RCC 7860 (cell line): Measurements from ENCODE around the gene YOD1.

Experiments
- DNase-seq: peaks from one replicate; pipeline ENCODE4 v3.0.0-alpha.2; 2015; ENCODE audit warnings: low spot score
- FAIRE-seq: peaks from 2 replicates; lab custom pipeline; 2012; peaks lifted over from hg19 to GRCh38; lab: Jason Lieb, UNC

YOD1 gene

DNA sequence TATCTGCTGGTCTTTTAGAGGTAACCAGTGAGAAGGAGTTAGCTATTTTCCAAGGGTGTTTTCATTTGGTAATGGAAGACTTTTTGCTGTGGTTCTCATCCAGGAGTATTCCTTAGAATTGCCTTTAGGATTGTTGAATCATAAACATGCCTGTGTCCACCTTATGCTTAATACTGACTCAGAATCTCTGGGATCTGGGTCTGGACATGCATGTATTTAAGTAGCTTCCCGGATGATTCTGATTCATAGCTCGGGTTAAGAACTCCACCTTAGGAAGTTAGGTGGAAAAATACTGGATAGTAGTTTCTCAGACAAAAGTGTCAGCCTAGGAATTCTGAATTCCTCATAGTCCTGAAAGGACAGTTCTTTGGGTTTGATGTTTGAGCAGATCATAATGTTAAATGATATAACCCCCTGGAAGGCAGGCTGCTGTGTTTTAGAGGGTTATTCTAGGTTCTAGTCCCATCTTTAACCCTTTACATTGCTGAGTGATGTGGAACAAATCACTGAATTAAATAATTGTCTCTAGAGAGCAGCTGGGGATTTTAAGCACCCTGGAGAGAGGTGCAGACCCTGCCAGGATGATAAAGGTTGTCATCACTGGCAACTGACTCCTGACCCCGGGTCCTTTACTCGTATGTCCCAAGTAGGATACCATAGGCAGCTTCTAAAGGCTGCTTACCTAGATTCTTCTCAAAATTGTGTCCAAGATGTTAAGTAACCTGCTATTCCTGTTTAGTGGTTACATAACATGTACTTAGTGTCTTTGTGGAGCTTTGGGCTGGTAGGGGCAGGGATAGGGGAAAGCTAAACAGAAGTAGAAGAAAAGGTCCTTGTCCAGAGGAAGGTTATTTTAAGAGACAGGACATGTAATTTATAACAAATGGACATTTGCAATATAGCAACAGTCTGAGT lies 23.2 kb upstream of the YOD1 start:
- FAIRE-seq = no peak

DNA sequence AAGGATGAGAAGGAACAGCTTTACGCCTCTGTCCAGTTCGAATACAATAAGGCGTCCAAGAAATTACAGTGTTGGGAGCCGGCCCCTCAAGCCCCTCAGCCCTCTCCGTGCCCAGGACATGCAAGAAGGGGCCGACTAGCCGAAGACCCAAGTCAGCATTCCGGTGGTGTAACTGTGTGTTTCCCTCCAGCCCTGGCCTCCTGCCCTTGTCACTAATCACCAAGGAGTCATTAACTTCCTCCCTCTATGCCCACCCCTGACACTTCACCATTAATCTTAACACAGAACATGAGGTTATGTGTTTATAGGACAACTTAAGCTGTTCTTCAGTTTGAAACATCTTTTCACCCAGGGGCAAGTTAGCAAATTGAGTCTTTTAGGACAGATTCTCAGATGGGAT lies 21.2 kb upstream of the YOD1 start:
- FAIRE-seq (no peak), DNase-seq (no peak)

More for the DNA sequence above, 23.2 kb upstream of the YOD1 start:
- DNase-seq = no peak

DNA sequence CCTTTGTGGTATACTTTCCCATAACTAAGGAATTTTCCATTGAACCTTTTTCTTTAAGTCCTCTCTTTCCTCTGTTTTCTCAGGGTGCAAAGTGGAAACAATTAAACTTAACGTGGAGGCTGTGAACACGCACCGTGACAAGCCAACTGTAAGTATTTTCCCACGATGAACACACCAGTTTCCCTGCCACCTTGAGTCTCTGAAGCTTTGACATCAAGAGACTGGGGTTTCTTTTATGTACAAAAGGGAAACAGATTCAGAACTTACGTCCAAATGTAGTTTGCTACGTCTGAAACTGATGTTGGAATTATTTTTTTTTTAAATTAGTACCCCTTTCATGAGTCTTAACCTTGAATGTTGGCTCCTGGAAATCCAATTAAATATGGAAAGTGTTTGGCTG lies 20.4 kb upstream of the YOD1 start:
- DNase-seq (no peak), FAIRE-seq (no peak)

DNA sequence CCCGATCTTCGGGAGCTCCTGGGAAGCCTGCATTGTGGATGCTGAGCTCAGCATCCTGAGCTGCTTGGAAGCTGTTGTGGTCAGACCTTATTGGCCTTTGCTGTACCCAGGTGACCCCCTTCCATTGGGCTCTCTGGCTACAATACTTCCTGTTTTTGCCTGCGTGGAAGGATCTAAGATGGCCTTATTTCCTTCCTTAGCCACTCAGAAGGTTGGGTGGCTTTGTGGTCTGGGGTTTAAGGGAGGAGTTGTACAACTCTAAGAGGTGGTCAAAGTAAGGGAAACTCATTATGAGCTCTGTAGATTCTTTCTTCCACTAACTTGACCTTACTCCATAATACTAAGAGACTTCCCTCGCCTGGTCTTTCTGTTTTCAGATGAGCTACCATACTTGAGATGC lies 19.8 kb upstream of the YOD1 start:
- no peak for DNase-seq
- no peak for FAIRE-seq

DNA sequence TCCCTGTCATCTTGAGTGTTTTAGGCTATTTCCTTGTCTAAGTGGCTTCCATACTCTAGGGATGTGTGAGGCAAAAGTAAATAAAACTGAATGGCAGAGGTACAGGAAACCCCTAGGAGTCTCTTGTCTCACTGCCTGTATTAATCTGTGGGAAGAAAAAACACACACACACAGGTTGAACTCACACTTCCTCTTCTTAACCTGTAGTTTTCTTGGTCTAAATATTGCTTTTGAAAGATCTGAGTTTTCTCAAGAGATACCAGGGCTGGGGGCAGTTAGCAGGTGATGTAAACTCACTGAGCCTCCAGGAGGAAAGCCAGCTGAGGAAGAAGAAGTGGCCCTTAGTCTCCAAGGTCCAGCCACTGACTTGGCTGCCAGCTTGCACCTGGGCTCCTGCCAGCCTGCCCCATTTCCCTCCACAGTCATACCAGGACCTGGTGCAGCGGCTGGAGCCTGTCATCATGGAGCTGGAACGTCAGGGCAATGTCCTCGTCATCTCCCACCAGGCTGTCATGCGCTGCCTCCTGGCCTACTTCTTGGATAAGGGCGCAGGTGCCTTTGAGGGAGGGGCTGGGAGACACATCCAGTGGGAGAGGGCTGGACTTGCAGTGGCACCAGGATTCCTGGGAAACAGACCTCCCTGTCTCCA lies 19.0 kb upstream of the YOD1 start:
- DNase-seq (no peak), FAIRE-seq (no peak)

DNA sequence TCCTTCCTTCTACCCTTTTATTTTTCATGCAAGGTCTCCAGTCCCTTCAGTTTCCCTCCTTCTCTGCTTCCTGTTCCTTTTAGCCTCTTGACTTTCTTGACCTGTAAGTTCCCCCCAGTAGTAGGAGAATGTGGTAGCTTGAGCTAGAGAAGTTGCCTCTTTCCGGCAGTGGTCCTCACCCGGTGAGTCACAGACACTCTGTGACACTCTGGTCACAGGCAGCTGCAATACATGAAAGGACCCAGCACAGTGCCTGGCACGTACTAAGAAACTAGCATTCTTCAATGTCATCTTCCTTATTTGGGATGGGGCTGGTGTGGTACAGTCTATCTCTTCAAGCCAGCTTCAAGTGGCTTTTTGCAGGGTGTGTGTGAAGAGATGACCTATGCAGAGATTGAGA lies 18.1 kb upstream of the YOD1 start:
- no peak for FAIRE-seq
- no peak for DNase-seq

DNA sequence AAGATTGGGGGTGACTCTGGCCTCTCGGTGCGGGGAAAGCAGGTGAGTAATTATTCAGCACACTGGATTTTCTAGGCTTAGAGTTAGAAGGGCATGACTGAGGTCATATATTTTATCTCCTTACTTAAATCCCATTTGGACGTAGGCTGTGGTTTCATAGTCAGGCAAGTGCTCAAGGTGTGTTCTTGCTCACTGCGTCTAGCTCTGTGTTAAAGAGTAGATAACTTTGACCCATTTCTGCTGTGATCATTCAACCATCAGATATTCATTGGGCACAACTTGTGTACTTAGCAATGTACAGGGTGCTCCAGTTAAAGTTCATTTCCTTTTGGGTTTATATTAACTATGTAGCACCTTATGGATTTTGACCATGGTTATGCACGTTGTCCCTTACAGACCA lies 16.7 kb upstream of the YOD1 start:
- FAIRE-seq = no peak

DNA sequence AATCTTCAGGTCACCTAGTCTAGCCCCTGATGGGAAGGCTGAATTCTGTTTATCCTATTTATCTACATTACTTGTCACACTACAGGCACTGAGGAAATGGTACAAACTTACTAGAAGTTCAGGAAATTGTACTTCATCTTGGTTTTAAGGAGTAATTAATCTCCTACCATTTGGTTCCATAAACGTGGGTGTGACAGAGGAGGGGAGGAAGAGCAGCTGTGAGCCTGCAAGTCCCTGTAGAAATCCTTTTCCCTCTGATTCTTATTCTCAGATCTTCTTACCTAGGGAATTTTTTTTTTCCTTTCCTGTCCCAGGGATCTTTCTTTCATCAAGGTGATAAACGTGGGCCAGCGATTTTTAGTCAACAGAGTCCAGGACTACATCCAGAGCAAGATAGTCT lies 16.2 kb upstream of the YOD1 start:
- FAIRE-seq = no peak
- no peak for DNase-seq

More for the DNA sequence above, 16.7 kb upstream of the YOD1 start:
- peak; percentile 8 for DNase-seq

DNA sequence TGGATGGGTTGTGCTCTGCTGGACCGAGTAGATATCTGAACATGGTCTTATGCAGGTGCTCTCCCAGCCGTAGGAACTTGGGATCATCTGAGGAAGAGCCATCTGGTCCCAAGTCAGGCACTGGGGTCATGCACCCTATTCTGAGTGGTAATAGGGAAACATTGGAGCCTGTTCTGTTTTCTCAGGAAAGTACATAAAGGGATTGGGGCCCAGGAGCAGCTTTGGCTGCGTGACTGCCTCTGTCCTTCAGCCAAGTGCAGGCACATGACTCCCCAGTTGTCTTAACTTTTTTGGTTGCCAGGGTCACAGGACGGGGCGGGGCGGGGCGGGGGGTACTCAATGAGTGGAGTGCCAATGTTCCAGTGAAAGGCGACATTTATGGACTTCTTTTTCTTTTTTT lies 13.6 kb upstream of the YOD1 start:
- no peak for FAIRE-seq
- DNase-seq = no peak

DNA sequence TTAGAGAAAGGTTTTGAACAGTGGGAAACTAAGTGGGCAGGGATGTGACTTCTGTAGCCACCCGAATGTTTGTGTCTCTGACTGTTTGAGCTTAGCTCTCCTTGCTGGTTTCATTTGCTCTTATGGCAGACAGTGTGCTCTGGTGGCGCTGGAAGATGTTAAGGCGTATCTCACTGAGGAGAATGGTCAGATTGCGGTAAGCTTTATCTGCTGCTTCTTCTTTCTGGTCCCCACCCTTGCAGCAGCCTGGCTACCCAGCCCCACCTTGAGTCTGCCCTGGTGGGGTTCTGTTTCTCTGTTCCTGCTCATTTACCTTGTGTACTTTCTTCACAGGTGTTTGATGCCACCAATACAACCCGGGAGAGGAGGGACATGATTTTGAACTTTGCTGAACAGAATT lies 12.0 kb upstream of the YOD1 start:
- FAIRE-seq (no peak), DNase-seq (no peak)

DNA sequence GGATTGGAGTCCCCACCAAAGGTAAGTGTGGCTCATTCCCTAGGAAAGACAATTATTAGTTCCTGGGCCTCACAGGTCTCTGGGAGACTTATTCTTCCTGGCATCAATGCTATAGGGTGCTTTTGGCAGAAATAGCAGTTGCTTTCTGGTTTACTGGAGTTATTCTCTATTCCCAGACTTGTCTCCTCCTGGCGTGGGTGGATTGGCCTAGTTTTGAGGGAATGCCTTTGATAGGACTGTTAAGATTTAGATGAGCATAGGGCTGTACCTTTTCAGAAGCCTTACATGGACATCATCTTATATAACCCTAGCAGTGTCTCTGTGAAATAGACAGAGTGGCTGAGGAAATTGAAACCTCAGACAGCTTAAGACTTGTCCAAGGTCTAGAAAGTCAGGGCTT lies 11.1 kb upstream of the YOD1 start:
- FAIRE-seq (no peak), DNase-seq (no peak)

DNA sequence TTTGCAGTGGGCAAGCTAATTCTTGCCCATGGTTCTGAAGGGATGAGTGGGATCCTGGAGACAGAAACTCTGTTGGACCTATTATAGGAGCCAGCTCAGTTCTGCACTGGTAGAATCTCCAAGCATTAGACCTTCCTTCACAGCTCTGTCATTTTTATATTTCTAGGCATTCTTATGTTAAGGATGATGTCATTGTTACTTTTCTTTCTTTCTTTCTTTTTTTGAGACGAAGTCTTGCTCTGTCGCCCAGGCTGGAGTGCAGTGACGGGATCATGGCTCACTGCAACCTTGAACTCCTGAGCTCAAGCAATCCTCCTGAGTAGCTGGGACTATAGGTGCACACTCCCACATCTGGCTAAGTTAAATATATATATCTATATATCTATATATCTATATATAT lies 9.6 kb upstream of the YOD1 start:
- DNase-seq = no peak
- no peak for FAIRE-seq

DNA sequence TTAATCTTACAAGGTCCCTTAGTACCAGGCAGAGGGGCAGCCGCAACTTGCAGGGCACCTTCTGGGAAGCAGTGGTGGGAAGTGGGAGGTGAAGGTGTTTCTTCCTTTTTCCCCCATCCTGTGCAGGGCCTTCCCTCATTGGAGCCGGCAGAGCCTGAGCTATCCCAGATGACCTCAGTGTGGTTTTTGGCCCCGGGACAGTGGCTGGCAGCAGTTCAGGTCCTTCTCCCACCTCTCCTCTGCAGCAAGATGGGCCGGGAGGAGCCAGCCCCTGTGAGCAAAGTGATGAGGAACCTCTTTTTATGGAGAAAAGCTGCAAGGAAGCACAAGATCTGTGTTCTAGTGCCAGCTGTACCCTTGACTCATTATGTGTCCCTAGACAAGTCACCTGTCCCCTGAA lies 8.9 kb upstream of the YOD1 start:
- FAIRE-seq (no peak), DNase-seq (no peak)

DNA sequence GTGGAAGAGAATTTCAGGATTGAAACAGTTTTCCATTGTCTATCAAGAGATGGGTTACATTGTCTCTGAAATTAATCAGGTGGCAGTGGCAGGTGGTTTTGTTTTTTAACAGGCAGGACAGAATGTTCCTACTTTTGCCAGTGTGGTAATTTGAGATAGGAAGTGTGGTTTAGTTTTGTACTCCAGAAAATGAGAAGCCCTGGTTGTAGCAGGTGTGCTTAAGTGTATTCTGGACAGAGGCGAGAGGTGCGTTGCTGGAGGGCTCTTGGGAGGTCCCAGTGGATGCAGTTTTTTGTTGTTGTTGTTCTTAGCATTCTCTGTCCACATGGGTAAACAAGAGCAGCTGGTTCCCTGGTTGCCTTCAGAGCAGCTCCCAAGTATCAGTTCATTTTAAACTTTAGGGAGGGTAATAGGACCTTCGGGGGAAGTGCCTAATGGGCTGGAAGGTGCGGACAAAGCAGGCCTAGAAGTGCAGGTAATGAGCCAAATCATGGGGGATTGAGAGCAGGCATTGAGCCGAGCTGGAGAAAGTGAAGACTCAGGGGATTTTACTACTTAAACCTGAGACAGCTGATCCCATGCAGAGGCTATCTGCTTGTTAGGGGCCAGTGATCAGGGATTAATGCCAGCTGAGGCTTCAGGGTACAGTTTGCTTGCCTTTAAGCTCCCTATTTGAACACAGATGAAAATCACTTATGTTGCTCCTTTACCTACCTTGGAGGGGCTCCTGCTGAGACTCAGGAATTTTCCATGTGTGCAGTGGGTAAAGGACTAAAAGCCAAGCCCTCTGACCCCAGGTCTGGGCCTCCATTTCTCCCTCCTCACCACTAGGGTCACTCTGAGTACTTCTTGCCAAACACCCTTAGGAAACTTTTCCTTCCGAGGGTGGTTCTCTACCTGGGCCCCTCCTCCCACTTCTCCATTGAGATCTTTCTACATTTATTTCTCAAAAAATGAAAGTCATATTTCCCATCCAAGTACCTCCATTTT lies 8.2 kb upstream of the YOD1 start:
- no peak for FAIRE-seq
- DNase-seq = no peak

DNA sequence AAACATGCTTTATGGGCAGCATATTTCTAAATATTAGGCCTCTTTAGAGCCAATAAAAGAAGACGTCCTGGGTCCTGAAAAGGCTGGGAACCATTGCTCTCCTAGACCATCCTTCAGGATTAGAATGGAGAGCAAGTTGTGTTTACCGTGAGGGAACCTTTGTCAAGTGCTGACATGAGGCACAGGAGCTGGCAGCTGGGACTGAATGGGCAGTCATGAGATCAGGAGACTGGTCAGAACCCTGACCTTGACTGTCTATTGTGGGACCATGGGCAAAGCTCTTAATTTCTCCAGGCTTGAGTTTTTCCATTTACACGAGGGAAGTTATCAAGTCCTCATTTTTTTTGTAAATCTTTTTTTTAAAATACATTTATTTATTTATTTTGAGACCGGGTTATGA lies 7.2 kb upstream of the YOD1 start:
- FAIRE-seq (no peak), DNase-seq (no peak)

DNA sequence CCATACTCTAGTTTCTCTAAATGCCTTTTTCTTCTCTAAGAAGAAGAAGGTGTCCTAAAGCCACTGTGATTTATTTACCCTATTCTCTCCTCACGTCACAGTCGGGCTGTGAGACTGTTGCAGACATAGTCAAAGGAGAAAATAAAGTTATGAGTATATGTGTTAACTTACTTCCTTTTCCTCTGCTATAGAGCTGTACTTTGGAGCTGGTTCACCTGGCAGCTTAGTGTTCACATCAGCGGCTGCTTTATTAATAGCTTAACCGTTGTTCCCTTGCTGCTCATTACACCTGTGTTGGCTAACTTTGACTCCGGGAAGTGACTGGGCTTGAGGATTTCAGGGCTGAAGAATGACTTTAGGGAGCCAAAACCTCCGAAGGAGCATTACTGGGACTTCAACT lies 5.7 kb upstream of the YOD1 start:
- no peak for FAIRE-seq
- DNase-seq = no peak

DNA sequence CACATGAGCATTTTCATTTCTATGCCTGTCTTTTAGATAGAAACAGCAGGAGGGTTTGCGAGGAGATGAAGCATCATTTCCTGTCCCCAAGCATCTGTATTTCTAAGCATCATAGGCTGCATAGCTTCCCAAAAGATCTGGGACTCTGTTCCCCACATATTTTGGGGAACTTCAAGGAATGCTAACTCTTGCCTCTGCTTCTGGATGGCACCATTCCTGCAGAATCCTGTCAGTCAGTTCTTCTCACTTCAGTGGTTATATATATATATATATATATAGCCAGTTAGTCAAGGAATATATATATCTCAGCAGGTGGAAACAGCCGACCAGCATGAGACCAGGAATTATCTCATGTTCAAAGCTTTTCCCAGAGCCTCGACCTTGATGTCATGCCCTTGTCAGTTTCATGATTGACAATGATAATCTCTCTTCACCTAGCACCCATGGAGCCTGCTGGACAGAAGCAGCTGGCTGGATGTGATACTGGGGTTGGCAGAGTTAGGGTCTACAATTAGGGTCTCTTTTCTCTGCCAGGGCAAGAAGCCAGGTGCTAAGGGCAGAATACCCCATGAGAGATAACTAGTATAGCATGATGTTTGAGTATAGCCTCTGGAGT lies 4.5 kb upstream of the YOD1 start:
- FAIRE-seq = no peak
- DNase-seq = no peak

DNA sequence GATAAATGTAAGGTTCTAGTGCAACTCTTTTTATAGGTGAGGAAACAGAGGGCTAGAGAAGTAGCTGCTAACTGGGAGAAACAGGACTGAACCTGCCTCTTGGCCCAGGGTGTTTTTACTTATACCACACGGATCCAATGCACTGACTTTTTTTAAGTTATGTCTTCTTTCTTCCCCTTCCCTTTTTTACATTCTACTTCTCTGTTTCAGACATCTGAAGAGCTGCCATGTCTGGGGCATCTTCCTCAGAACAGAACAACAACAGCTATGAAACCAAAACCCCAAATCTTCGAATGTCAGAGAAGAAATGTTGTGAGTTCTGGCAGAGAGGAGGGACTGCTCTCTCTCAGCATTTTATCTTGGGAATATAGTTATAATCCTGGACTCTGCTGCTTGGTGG lies 3.5 kb upstream of the YOD1 start:
- FAIRE-seq = no peak
- DNase-seq = no peak

DNA sequence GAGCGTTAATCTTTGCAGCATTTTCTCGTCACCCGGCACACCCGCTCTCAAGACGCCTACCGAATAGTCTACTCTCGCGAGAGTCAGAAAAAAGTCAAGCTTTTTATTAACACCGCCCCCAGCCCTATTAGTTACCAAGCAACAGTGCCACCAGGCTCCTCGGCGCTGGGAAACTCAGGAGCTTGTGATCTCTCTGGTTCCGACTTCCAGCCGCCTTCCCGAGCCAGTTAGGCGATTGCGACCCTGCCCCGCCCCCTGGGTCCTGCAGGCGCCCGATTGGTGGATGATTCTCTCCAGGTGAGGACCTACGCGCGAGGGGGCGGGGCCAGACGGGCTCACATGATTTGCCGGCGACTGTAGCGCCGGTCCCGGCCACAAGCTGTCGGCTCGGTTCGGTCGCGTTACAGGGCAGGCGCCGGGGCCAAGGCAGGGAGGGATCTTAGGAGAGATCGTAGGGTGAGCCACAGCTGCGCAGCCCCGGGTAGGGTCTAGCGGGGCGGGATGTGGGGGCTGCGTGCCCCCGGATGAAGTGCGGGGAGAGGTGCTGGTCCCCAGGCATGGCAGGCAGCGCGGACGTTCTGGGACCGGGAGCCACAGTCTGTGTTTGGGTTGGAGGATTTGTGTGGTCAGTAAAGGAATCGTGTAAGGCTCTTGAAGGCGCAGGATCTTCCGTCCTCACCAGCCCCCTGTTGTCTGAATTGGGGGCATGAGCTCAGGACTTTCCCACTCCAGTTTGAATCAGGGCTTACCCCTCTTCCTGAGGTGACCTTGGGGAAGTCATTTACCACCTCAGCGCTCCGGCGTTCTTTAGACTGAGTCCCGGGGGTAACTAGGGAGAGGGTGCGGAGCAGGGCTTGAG lies 2.1 kb upstream of the YOD1 start, which contains the start of gene PFKFB2:
TSS of gene PFKFB2 (plus strand) at position 365 of the 859 bp plus-strand sequence. CDS start 1,443 bp downstream, outside the sequence.
- FAIRE-seq = peak; percentile 89
- DNase-seq = peak; percentile 95
